HG03558 (cell line): ENCODE results near the gene SLC3A2.

Experiments
- ATAC-seq: cut with Tn5 transposase; IDR thresholded peaks from one replicate; pipeline ENCODE4 v1.9.1; 2021; ENCODE audit warnings: moderate number of reproducible peaks; ENCODE audit not compliant: unreplicated experiment; ENCODE audit errors: extremely low read depth

The SLC3A2 gene

DNA sequence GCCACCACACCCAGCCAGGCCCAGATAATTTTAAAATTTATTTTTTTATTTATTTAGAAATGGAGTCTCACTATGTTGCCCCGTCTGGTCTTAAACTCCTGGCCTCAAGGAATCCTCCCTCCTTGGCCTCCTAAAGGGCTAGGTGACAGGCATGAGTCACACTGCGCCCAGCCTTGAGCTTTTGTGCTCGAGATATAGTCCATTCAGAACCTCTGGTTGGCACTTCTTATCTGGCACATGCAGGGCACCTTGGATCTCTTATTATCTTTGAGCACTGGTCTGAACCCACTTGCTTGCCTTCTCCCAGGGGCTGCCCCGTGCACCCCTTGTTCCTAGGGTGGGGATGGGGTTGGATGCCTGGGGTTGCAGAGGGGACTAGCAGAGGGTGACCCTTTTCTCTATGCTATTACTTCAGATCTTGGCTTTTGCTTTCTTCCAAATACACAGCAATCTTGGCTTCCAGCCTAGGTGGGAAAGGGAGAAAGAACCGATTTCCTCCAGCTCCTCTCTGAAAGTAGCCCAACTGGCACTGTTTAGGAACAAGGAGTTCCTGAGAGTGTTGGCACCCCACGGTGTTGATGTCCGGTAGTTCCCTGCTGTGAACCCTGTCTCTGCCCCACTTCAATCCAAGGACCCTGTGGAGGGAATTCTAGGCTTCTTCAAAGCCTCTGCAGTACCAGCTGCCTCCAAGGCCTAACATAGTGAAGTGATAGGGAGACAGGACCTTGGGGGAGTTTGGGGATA is 1.3 kb upstream of the SLC3A2 start:
- no peak for ATAC-seq

- no peak for ATAC-seq
Measured at GRCh38 chr11:62880231-62880802, 379 bp upstream of the SLC3A2 start.

- ATAC-seq: no peak
Measured at GRCh38 chr11:62881579-62882430, 1.1 kb downstream of the SLC3A2 start.

- no peak for ATAC-seq
Measured at GRCh38 chr11:62882431-62882749, 1.7 kb downstream of the SLC3A2 start.

- ATAC-seq: no peak
Measured at GRCh38 chr11:62882788-62883501, 2.2 kb downstream of the SLC3A2 start.

DNA sequence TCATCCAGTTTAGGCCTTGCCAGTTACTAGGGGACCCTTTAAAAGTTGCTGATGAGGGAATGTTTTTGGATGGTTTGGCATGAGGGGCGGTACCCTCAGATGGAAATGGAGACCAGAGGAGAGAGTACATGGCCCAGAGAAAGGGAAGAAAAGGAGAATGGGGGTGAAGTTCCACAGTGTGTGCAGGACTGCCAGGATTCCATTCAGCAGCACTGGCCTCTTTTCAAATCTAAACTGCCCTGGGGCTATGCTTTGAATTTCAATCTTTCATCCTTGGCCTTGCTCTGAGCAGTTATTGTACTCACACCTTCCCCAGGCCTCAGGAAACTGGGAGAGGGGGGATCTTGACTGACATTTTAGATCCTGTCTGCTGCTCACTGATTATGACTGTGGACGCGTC is 3.0 kb downstream of the SLC3A2 start:
- no peak for ATAC-seq

DNA sequence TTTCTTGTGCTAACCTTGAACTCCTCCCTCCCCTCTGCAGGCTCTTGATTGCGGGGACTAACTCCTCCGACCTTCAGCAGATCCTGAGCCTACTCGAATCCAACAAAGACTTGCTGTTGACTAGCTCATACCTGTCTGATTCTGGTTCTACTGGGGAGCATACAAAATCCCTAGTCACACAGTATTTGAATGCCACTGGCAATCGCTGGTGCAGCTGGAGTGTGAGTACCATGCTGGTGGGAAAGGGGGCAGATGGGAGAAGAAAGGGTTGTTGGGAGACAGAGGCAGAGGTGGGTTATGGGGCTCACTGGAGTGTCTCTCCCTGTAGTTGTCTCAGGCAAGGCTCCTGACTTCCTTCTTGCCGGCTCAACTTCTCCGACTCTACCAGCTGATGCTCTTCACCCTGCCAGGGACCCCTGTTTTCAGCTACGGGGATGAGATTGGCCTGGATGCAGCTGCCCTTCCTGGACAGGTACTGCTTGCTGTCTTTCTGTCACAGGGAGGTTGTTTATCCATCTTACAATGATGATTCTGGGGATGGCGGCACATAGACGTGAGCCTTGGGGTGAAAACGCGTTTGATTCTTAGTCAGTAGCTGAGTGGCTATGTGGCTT is 4.5 kb downstream of the SLC3A2 start:
- no peak for ATAC-seq

GRCh38 chr11:62888406-62888805 is 7.7 kb downstream of the SLC3A2 start:
- no peak for ATAC-seq

GRCh38 chr11:62889126-62889483 is 8.4 kb downstream of the SLC3A2 start:
- ATAC-seq: no peak

DNA sequence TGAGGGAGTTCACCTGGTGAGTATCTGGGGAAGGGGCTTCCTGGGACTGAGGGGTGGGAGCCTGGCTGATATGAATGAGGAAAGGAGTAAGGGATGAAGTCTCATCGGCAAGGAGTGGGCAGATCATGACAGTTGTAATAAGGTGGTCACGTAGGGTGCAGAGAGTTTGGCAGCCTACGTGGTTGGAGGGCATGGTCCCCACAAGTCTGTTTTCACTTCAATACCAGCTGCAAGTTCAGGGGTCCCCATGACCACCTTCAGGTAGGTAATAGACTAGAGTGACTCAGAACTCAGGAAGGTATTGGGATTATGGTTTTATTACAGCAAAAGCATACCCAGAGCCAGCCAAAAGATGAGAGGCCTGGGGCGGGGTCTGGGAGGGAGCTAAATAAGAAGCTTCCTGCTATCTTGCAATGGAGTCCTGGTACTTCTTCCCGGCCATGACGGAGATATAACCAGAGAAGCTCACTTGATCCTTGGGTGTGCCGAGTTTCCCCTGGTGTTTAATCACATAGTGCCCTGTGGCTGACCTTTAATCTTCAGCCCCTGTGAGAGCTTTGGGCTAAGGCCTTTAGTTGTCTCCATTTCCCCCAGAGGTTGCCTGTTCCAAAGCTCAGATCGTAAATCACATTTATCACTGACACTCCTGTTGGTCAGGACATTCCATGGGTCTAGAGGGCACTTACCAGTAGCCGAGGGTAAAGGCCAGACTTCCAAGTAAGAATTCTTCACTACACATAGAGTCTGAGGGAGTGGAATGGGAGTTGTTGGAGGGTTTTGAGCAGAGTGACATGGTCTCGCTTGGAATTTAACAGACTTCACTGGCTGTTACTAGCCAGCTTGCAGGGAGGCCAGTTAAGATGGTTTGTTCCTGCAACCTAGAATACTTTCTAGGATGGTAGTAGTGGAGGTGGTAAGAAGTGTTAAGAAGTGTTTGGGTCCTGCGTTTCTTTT is 9.1 kb downstream of the SLC3A2 start:
- ATAC-seq: no peak

GRCh38 chr11:62892077-62892922 is 11.6 kb downstream of the SLC3A2 start:
- no peak for ATAC-seq

GRCh38 chr11:62895501-62895900 is 14.8 kb downstream of the SLC3A2 start:
- ATAC-seq: no peak

DNA sequence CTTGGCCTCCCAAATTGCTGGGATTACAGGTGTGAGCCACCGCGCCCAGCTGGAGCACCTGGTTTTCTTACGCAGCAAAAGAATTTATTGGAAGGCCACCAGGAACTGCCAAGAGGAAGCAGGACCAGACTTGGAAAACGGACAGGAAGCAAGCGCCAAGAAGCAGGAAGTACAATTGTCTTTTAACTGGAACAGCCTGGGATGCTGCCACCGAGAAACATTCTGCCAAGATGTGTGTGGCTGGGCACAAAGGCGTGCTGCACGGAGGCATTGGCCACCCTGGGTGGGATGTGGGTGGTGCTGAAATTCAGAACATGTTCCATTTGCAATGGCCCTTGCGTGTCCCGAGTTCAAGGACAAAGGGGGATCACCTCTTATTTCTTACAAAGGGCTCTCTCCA is 15.4 kb downstream of the SLC3A2 start:
- no peak for ATAC-seq

- ATAC-seq: no peak
Measured at GRCh38 chr11:62897311-62897710, 16.6 kb downstream of the SLC3A2 start.

DNA sequence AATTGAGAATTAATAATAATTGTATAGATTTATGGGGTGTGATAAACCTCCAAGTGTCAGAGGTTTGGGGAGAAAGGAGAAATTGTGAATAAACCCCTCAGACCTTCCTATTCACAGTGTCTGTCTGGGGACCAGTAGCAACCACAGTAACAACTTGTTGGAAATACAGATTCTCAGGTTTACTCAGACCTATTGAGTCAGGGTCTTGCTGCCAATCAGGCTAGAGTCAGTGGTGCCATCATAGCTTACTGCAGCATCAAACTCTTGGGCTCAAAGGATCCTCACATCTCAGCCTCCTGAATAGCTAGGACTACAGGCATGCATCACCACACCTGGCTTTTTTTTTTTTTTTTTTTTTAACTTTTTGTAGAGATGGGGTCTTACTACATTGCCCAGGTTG is 17.3 kb downstream of the SLC3A2 start:
- no peak for ATAC-seq

DNA sequence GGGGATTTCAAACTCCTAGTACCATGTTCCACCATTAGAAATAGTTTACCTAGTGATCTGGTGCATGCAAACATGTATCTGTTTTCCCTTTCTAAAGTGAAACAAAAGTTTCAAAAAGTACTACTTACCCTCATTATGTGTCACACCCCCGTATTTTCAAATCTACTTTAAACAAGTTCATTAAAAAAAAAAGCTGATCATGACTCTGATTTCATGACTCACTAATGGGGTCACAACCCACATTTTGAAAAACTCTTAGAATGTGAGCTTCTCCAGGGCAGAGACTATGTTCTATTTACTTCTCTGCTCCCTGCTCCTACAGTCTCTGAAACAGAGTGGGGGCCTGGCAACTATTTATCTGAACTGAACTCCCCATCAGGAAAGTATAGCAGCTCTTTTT is 22.2 kb downstream of the SLC3A2 start:
- ATAC-seq: no peak

- no peak for ATAC-seq
Measured at GRCh38 chr11:62905296-62905695, 24.6 kb downstream of the SLC3A2 start.

DNA sequence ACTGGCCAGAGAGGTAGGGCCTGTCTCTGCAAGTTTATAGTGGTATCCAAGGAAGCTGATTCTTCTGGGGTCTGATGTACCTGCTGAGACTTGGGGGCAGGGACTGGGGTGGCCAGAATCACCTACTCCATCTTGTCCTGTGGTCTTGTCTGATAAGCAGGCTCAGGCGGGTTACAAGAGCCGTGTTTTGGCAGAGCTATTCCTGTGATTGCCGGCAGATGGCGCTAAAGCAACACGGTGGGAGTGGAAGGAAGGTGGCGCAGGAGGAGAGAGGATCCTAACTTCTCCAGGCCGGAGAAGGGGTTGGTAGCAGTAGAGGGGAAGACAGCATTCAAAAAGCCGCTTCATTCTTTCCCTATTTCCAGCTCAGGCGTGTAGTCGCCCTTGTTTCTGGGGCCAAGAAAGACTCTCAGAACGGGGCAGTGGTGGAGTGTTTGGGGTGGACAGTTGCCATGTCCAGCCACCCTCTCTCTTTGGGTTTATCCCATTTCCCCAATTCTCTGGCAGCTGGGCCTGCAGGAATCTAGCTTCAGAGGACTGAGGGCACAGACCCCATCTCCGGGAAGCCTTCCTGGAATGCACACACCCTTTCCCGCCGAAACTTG is 25.3 kb downstream of the SLC3A2 start:
- no peak for ATAC-seq
